ENCODE measurements around the gene LENG8.

DNA sequence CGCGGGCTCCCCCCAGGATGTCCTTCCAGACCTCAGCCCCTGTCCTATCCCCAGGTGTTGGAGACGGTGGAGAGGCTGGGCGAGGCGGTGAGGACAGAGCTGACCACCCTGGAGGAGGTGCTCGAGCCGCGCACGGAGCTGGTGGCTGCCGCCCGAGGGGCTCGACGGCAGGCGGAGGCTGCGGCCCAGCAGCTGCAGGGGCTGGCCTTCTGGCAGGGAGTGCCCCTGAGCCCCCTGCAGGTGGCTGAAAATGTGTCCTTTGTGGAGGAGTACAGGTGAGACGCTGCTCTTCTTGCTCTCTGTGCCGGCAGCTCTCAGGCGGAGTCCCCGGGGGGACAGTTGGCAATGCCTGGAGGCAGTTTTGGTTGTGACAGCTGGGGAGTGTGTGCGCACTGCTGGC lies 26.9 kb upstream of the LENG8 start:
- no peak for TF ChIP-seq EZH2 (IDR thresholded peaks at IDR 0.05)
- TF ChIP-seq POLR2AphosphoS5 (IDR thresholded peaks at IDR 0.05; ENCODE audit: borderline replicate concordance, low read depth, low read length): no peak

All from SK-N-MC (cell line).